Heart left ventricle (tissue), 16 donors: ENCODE results near the gene CCNQ. TPM values are rescaled to one million over a fixed set of nuclear protein-coding genes. Genes with fewer than 3 reads are reported as not detected.

Experiments used
- ATAC-seq, 4 donors: fragments of 200-7000 bp; cut with Tn5 transposase; one replicate each; pipeline ENCODE4 v1.9.1; 2020 to 2022; ENCODE audit warnings: moderate library complexity in 4 of 4, mild to moderate bottlenecking in 3 of 4, moderate number of reproducible peaks in 1 of 4
- DNase-seq, 5 donors: peaks; one replicate each; pipeline ENCODE4 v3.0.0-alpha.2; 2020
- H3K27ac ChIP-seq, 12 donors: fragments of 200-600 bp; sonication (generic) in 4 of 12; one replicate each; pipeline versions ENCODE4 v1.5.0 to v1.8.0; 2016 to 2022; ENCODE audit warnings: mild to moderate bottlenecking in 2 of 12
- H3K27me3 ChIP-seq, 9 donors: fragments of 200-600 bp; sonication (generic) in 2 of 9; one replicate each; pipeline versions ENCODE4 v1.5.1 to v1.8.0; 2016 to 2022; ENCODE audit warnings: mild to moderate bottlenecking in 3 of 9
- H3K36me3 ChIP-seq, 9 donors: fragments of 200-600 bp; sonication (generic) in 2 of 9; one replicate each; pipeline versions ENCODE4 v1.5.0 to v1.8.0; 2018 to 2022; ENCODE audit warnings: mild to moderate bottlenecking in 2 of 9
- H3K4me1 ChIP-seq, 12 donors: fragments of 200-600 bp; sonication (generic) in 4 of 12; one replicate each; pipeline versions ENCODE4 v1.5.0 to v1.8.0; 2016 to 2022; ENCODE audit warnings: mild to moderate bottlenecking in 3 of 12
- H3K4me3 ChIP-seq, 12 donors: fragments of 200-600 bp; sonication (generic) in 4 of 12; one replicate each; pipeline versions ENCODE4 v1.5.0 to v1.8.0; 2017 to 2022; ENCODE audit warnings: mild to moderate bottlenecking in 9 of 12, moderate library complexity in 4 of 12
- H3K9me3 ChIP-seq, 12 donors: fragments of 200-600 bp; sonication (generic) in 4 of 12; one replicate each; pipeline versions ENCODE4 v1.5.0 to v1.8.0; 2016 to 2022; ENCODE audit warnings: mild to moderate bottlenecking in 1 of 12
- CTCF ChIP-seq, 12 donors: fragments of 200-600 bp; sonication (generic) in 4 of 12; IDR thresholded peaks; one replicate each; pipeline versions ENCODE4 v1.5.0 to v1.8.0; 2018 to 2022; ENCODE audit warnings: antibody characterized with exemption in 12 of 12, mild to moderate bottlenecking in 5 of 12
- POLR2A ChIP-seq, 2 donors: fragments of 450-650 bp; IDR thresholded peaks; one replicate each; pipeline ENCODE4 v1.6.1; 2017; ENCODE audit warnings: antibody characterized with exemption in 2 of 2, mild to moderate bottlenecking in 2 of 2, moderate library complexity in 2 of 2
- WGBS, 4 donors: extraction: QIAGEN DNeasy Blood & Tissue Kit in 2 of 4; methylation state at CpG; one replicate each; pipeline versions ENCODE4 v1.1.5 to v1.1.7; 2013 to 2018; 5-methylcytosine and 5-hydroxymethylcytosine counted together
- intact Hi-C, 10 donors: fragments of 100-400 bp; cut with DNase I; formaldehyde crosslinking; loops; one replicate each; pipeline versions ENCODE4 v1.11.1 to v1.14.2; 2022
- polyA plus RNA-seq, 2 donors: library from polyadenylated mRNA; stranded (reverse); fragments of 200-250 nt; gene quantifications; one replicate each; pipeline ENCODE4 v1.2.3, GENCODE V29; 2013
- total RNA-seq, 9 donors: library from RNA; depleted of rRNA in 2 of 9; stranded (reverse); fragments of >200 nt in 2 of 9; fragmentation: NEBNext Ultra II Directional in 3 of 9; extraction: Animal tissue kit (Norgen Biotek cat#: 25700) in 3 of 9; gene quantifications; one replicate each; pipeline versions ENCODE4 v1.1.0 to v1.2.4, GENCODE V29; 2016 to 2023
- donor health status: ischemic (EF 13 %, LVEDD 7.1; RV severe dilation, severe dysfunction).
- donor health status: healthy with polysubstance abuse.
- donor health status: DM: no; HTN: yes; CAD: no.
- donor health status: DM: no; HTN: no; CAD: no.
- donor health status: ischemic (EF 25% LVEDD 6.9; RV normal size, moderate dysfunction).
- donor health status: ischemic (EF 25% LVEDD 5.7; RV mildly dilated, moderate dysfunction).
- donor health status: healthy.
- donor health status: DM: yes; HTN: yes; CAD: no.
- donor health status: ischemic (EF 35%, LVEDD 5.7; RV mildly dilated, moderate dysfunction).
- donor health status: nonischemic (EF 11% LVEDD 7.7; RV severe dilation, severe dysfunction).
- donor health status: DM: yes; HTN: yes; CAD: no.
- donor health status: PGD.
- donor health status: ischemic (EF 29% LVEDD 5.4; RV normal size, mild dysfunction).
- donor health status: nonischemic (EF 23%, LVEDD 6.1; RV moderate dilation, normal function).

Gene CCNQ
- total and polyA plus RNA-seq, 11 donors: 16.2 to 126 (median 46.5) TPM

DNA sequence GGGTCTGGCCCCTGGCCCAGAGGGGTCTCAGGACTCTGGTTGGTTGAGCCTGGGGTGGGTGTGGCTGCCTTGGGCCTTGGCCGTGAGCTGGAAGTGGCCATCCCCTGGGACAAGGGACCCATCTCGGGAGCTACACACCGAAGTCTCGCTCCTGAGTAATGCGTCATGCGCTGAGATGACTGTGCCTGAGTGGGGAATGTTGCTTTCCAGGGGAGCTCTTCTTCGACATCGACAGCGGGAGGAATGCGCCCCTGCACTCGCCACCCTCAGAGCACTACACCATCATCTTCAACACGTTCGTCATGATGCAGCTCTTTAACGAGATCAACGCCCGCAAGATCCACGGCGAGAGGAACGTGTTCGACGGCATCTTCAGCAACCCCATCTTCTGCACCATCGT, 38.5 kb downstream of the CCNQ start:
- no peak overlapping the region for H3K4me3 ChIP-seq
- TF ChIP-seq POLR2A (IDR thresholded peaks at IDR 0.05) (no peak), CTCF (IDR thresholded peaks at IDR 0.05) (no peak)
- DNase-seq (no peak), ATAC-seq (no peak)
- 81 to 89% (median 86%) methylated on average over 21 to 22 of the region's 22 CpGs for WGBS, 4 donors
- no peaks in the 10 kb centered on the region for H3K4me1 ChIP-seq
- intact Hi-C loops: no loop called here
- H3K27me3 ChIP-seq: peaks cover 0 to 23% (median 0%) of the 10 kb centered on the region in 9 donors
- H3K27ac ChIP-seq: no peak overlapping the region
- no peaks in the 10 kb centered on the region for H3K9me3 ChIP-seq
- H3K36me3 ChIP-seq: no peaks in the 10 kb centered on the region

DNA sequence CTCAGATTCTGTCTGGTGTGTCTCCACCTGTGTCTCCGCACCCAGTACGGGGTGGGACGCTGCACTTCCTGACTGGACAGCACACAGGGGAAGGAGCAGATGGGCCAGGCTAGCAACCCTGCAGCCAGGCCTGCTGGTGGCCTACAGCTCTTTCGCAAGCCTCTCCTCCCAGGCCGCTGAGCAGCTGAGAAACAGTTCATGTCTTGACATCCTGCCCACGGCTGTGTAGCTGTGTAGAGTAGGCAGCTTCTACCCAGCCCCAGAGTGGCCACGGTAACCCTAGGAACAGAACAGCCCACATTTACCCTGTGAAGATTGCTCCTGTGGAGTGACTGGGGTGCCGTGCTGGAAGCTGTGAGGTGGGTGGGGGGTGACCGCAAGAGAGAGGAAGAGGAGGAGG, 38.9 kb downstream of the CCNQ start:
- 44 to 79% (median 59%) methylated on average over 2 to 9 of the region's 9 CpGs for WGBS, 4 donors
- H3K27ac ChIP-seq: no peak overlapping the region
- ATAC-seq (peak in 3 of 4 donors; percentile 41 to 62 (median 45)), DNase-seq (peak in 1 of 5 donors; percentile 42)
- no peaks in the 10 kb centered on the region for H3K36me3 ChIP-seq
- intact Hi-C loops: loop anchor here in 6 of 10 donors (5.0 kb wide), 3 partner anchors 87 to 107 kb away; partner anchors contain the start of gene DUSP9 (in 2 of the 6)
- no peak overlapping the region for H3K4me3 ChIP-seq
- no peaks in the 10 kb centered on the region for H3K4me1 ChIP-seq
- no peaks in the 10 kb centered on the region for H3K9me3 ChIP-seq
- TF ChIP-seq CTCF (IDR thresholded peaks at IDR 0.05) (no peak), POLR2A (IDR thresholded peaks at IDR 0.05) (no peak)
- H3K27me3 ChIP-seq: peaks cover 0 to 27% (median 0%) of the 10 kb centered on the region in 9 donors

- ATAC-seq (no peak), DNase-seq (no peak)
- H3K36me3 ChIP-seq: no peaks in the 10 kb centered on the region
- peaks cover 0 to 24% (median 0%) of the 10 kb centered on the region in 9 donors for H3K27me3 ChIP-seq
- WGBS, 4 donors: 79 to 88% (median 83%) methylated on average over 18 to 19 of the region's 19 CpGs
- H3K4me1 ChIP-seq: no peaks in the 10 kb centered on the region
- intact Hi-C loops: loop anchor here in 6 of 10 donors (5.0 kb wide), 3 partner anchors 90 to 110 kb away; partner anchors contain the start of gene DUSP9 (in 2 of the 6)
- no peak overlapping the region for H3K4me3 ChIP-seq
- TF ChIP-seq CTCF (IDR thresholded peaks at IDR 0.05): no peak
- no peak for TF ChIP-seq POLR2A (IDR thresholded peaks at IDR 0.05)
- no peak overlapping the region for H3K27ac ChIP-seq
- no peaks in the 10 kb centered on the region for H3K9me3 ChIP-seq
Observed at GRCh38 chrX:153557618-153558355, 41.2 kb downstream of the CCNQ start.

DNA sequence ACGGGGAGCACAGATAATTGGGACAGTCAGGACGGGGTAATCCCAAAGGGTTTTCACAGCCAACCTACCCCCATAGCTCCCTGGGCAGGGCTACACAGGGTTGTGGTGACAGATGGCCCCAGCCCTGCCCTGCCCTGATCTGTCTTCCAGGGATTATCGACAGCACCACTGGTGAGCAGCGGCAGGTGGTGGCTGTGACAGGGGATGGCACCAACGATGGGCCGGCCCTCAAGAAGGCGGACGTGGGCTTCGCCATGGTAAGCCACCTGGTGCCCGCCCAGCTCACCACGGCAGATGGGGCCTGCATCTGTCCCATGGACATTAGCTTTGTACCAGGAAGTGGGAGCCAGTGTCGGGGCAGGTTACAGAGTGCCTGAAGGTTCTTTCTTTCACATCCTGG, 42.2 kb downstream of the CCNQ start:
- intact Hi-C loops: loop anchor here in 6 of 10 donors (5.0 kb wide), 3 partner anchors 91 to 111 kb away; partner anchors contain the start of gene DUSP9 (in 2 of the 6)
- TF ChIP-seq POLR2A (IDR thresholded peaks at IDR 0.05): no peak
- TF ChIP-seq CTCF (IDR thresholded peaks at IDR 0.05): no peak
- Histone ChIP-seq H3K9me3 (no peaks in the 10 kb centered on the region), H3K27ac (no peak overlapping the region), H3K4me3 (no peak overlapping the region), H3K4me1 (no peaks in the 10 kb centered on the region), H3K27me3 (peaks cover 0 to 22% (median 0%) of the 10 kb centered on the region in 9 donors), H3K36me3 (no peaks in the 10 kb centered on the region)
- ATAC-seq (no peak), DNase-seq (no peak)
- WGBS, 4 donors: 79 to 93% (median 87%) methylated on average over 4 to 12 of the region's 12 CpGs
